SKM-1 treated with dmso at 0.1 percent for 144 hours (cell line): ENCODE measurements around the gene OR2M2.

Experiments used
- DNase-seq: peaks from one replicate; lab custom pipeline; 2025; ENCODE audit not compliant: unreplicated experiment; lab: John Stamatoyannopoulos, UW

Gene OR2M2, protein sequence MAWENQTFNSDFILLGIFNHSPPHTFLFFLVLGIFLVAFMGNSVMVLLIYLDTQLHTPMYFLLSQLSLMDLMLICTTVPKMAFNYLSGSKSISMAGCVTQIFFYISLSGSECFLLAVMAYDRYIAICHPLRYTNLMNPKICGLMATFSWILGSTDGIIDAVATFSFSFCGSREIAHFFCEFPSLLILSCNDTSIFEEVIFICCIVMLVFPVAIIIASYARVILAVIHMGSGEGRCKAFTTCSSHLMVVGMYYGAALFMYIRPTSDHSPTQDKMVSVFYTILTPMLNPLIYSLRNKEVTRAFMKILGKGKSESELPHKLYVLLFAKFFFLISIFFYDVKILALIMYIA

DNA sequence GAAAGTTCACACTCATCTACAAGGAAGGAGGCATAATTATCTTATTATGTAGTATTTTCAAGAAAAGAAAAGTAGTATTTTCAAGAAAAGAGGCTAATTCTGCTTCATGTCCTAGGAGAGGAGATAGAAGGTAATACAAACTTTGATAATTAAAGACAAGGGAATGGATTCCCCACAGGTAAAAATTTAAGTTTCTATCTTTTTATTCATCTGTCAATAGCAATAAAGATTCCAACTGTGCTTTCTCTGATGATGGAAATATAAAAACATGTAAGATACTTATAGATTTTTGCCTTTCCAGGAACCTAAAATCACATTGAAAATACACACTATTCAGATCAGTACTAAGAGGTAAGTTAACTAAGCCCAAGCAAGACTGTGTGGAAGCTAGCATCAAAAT, at the start of gene OR2M2:
TSS of gene OR2M2 (plus strand) at position 301 of the 400 bp plus-strand sequence. CDS start 5,165 bp downstream, outside the sequence.
- DNase-seq: no peak

DNA sequence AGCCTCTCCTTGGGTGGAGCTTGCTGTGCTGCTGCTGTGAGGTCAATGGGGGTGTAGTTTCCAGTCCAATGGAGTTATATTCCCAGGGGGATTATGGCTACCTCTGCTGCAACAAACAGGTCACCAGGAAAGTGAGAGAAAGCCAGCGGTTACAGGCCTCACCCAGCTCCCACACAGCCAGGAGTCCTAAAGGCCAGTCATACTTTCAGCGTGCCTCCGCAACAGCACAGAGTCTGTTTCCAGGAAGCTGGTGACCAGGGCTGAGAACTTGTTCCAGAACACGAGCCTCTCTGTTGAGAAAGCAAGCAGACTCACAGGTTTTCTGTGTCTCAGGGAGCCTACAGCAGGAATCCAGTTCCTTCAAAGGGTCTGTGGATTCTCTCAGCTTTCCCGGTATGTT, 47.0 kb upstream of the OR2M2 start:
- no peak for DNase-seq

DNA sequence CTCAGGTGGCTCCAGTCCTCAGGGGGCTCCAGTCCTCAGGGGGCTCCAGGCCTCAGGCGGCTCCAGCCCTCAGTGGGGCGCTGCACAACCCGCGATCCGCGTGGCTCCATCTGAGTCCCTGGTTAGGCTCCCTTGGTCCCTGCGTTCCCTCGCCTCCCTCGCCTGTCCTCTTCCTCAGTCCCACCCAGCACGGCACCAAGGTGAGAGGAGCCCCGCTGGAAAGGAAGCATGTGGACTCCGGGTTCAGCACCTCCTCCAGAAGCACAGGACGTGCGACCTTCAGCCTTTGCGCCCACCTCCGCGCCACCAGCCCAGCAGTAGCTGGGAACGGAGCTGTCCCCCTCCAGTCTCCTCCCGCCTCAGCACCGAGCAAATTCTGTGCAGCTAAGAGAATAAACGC, 37.8 kb upstream of the OR2M2 start:
- no peak for DNase-seq

DNA sequence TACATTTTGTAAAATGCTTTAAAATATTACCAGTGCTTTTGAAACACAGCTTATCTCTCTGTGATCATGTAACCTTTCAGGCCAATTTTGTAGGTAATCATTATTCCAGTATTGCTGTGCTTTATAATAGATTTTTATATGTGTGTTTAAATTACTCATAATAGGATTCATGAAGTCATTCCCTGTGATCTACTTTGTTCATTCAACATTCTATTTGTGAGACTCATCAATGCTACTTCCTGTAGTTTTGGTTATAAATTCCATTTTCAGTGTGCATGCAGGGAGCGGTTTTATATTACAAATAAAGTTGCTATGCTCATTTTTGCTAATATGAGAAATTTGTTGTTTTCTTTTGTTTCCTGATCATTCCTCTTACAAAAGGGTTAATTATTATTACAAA, 33.8 kb upstream of the OR2M2 start:
- no peak for DNase-seq

DNA sequence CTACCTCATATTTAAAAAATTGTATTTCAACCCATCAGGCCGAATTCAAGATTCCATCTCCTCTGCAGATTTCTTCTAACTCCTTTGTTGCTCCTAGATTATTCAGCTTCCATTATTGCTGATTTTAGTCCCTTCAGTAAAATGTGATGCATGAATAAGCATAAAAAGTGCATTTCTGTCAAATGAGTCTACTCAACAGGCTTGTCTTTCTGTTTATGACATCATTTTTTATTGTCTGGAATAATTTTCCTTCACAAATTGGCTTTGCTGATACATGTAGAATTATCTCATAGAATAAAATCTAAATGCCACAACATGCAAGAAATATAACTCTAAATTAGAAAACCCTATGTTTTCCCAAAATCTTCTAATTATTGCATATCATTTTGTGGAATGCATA, 31.3 kb upstream of the OR2M2 start:
- DNase-seq: no peak

DNA sequence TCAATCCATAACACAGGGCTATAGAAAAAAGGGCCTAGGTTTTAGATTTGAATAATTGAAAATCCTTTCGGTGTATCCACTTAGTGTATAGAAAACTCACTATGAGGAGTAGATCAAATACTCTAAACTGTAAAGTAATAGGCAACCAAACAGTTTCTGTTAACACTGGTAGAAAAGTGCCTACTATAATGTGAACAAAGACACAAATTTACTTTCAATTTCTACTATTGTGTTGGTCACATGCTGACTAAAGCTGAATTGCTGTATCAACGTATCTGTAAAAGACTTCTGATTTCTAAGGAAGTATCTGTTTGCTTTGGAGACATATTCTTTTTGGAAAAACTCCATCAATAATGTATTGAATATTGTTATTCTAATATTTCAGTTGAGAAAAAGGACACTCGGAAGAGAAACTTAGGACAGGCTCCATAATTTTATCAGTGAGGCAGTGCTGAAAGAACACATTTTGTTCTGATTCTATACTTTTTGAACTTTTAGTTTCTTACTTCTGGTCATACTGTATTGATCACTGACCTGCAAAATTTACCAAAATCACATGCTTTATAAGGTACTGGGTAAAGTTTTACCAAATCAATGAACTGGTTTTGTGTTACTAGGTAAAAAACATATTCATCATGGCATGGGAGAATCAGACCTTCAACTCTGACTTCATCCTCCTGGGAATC, 30.0 kb upstream of the OR2M2 start, which contains the start of gene OR2M5:
TSS of gene OR2M5 (plus strand) at position 636 of the 686 bp plus-strand sequence. CDS start at position 636, 0 bp downstream.
- no peak for DNase-seq

DNA sequence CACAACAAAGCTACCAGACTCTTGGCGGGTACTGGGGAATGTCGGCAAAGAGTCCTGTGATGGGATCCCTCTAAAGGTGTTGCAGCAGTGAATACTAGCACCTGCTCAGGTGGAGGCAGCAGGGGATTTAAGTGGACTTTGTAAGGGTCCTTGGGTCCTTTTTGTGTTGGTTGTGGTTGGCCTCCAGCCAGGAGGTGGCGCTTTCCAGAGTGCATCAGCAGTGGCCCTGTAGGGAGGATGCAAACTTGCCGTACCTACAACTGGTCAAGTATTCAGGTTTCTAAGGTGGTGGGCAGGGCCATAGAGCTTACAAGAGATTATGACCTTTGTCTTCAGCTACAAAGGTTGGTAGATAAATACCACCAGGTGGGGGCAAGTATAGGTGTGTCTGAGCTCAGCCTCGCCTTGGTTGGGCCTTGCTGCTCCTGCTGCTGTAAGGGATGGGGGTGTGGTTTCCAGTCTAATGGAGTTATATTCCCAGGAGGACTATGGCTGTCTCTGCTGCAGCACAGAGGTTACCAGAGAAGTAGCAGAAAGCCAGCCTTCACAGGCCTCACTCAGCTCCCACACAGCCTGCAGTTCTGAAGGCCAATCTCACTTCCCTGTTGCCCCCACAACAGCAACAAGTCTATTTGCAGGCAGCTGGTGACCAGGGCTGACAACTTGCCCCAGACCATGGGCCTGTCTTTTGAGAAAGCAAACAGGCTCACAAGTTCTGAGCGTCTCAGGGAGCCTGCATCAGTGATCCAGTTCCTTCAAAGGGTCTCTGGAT, 22.4 kb upstream of the OR2M2 start:
- DNase-seq: no peak

DNA sequence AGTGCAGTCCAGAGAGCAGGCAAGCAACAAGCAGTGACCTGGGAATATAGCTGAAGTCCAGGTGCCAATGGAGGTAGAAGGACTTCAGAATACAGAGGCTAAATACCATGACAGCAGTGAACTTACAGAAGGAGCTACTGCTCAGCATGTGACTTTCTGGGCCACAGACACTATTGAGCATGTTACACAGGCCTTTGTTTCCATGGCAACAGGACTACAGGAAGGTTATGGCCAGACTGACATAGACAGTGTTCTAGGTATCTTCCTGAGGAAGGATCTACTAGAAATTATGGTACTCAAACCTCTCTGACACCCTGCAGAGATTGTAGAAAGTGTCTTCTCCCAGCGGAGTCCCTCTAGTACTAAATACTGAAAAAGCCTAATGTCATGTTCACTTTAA, 18.7 kb upstream of the OR2M2 start:
- DNase-seq: no peak

DNA sequence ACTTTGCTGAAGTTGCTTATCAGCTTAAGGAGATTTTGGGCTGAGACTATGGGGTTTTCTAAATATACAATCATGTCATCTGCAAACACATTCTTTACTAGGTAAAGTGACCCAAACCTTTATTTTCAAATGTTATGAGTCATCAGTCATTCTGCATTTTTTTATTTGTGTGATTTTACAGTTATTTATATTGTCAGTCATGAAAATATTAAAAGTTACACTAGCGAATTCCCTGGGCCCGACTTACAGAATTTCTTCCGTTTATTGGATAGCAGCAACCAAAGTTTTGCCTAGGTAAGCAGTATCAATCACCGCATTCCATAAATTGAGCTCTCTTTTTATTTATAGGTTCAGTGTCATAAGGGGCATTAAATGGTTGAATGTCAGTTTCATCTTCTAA, 15.9 kb upstream of the OR2M2 start:
- no peak for DNase-seq

DNA sequence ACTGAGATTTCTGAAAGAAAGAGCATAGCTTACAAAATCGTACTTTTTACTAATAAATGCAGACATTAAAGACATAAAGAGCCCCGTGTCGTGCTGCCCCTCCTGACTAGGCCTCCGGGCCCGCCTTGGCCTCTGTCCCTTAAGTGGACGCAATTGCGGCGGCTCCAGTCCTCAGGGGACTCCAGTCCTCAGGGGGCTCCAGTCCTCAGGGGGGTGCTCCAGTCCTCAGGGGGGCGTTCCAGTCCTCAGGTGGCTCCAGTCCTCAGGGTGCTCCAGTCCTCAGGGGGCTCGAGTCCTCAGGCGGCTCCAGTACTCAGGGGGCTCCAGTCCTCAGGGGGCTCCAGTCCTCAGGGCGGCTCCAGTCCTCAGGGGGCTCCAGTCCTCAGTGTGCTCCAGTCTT, 10.6 kb upstream of the OR2M2 start:
- no peak for DNase-seq

DNA sequence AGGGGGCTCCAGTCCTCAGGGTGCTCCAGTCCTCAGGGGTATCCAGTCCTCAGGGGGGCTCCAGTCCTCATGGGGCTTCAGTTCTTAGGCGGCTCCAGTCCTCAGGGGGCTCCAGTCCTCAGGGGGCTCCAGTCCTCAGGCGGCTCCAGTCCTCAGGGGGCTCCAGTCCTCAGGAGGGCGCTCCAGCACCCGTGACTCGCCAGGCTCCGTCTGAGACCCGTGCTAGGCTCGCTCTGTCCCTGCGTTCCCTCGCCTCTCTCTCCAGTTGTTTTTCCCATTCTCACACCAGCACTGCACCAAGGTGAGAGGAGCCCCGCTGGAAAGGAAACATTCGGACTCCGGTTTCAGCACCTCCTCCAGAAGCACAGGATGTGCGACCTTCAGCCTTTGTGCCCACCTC, 9.4 kb upstream of the OR2M2 start:
- no peak for DNase-seq

DNA sequence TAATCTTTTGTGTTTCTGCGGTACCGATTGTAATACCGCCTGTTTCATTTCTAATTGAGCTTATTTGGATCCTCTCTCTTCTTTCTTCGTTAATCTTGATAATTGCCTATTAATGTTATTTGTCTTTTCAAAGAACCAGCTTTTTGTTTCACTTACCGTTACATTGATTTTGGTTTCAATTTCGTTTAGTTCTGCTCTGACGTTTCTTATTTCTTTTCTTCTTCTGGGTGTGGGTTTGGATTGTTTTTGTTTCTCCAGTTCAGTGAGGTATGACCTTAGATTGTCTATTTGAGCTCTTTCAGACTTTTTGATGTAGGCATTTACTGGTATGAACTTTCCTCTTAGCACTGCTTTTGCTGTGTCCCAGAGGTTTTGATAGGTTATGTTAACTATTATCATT, 9.4 kb downstream of the OR2M2 start:
- DNase-seq: no peak

DNA sequence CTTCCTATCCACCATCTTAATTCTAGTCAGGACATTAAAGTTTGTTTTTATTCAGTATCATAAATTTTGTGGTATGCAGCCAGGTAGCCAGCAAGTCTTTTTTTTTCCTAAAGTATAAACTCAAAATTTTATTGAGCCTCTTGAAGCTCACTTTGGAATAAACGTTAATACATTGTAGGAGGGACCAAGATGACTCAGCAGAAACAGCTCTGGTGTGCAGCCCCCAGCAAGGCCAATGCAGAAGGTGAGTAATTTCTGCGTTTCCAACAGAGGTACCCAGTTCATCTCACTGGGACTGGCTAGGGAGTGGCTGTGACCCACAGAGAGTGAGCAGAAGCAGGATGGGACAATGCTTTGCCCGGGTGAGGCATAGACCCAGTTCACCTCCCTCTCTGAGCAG, 12.7 kb downstream of the OR2M2 start:
- DNase-seq: no peak

DNA sequence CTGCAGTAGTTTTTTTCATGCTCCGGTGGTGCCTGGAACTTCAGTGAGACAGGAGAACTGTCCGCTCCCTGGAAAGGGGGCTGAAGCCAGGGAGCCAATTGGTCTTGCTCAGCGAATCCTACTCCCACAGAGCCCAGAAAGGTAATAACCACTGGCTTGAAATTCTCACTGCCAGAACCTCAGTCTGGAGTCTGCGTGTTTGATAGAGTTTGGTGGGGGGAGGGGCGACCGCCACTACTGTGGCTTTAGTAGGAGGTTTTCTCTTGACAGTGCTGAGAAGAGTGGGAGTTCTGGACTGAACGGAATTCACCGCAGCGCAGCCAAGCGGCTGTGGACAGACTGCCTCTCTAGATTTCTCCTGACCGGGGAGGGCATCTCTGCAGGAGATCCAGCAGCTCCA, 14.4 kb downstream of the OR2M2 start:
- no peak for DNase-seq

DNA sequence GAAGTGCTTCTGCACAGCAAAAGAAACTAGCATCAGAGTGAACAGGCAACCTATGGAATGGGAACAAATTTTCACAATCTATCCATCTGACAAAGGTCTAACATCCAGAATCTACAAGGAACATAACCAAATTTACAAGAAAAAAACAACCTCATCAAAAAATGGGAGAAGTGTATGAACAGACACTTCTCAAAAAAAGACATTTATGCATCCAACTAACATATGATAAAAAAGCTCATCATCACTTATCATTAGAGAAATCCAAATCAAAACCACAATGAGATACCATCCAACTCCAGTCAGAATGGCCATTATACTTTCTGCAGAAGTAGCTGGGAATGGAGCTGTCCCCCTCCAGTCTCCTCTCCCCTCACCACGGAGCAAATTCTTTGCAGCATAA, 19.5 kb downstream of the OR2M2 start:
- no peak for DNase-seq

DNA sequence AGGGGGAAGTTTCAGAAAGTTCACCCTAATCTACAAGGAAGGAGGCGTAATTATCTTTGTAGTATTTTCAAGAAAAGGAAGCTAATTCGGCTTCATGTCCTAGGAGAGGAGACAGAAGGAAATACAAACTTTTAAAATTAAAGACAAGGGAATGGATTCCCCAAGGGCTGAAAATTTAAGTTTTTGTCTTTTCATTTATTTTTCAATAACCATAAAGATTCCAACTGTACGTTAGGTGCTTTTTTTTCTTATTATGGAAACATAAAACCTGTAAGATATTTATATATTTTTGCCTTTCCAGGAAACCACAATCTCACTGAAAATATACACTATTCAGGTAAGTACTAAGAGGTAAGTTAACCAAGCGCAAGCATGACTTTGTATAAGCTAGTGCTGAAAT, 22.3 kb downstream of the OR2M2 start, which contains the start of gene OR2M3:
TSS of gene OR2M3 (plus strand) at position 301 of the 400 bp plus-strand sequence. CDS start 5,803 bp downstream, outside the sequence.
- DNase-seq: no peak

DNA sequence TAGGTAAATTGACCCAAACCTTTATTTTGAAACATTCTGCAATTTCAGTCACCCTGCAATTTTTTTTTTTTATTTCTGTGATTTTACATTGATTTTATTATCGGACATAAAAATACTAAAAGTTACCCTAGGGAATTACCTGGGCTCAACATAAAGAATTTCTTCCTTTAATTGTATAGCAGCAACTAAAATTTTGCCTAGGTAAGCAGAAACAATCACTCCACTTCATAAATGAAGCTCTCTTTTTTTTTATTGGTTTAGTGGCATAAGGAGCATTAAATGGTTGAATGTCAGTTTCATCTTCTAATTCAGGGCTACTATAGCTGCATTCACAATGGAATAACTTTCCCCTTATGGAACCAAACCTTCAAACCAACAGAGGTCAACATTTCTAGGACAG, 41.3 kb downstream of the OR2M2 start:
- DNase-seq: no peak

DNA sequence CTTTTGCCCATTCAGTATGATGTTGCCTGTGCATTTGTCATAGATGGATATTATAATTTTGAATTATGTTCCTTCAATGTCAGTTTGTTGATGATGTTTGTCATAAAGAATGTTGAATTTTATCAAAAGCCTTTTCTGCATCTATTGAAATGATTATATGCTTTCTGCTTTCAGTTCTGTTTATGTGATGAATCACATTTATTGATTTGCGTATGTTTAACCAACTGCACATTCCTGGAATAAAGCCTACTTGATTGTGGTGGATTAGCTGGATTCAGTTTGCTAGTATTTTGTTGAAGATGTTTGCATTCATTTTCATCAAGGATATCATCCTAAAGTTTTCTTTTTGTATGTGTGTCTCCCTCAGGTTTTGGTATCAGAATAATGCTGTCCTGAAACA, 50.9 kb downstream of the OR2M2 start:
- no peak for DNase-seq

DNA sequence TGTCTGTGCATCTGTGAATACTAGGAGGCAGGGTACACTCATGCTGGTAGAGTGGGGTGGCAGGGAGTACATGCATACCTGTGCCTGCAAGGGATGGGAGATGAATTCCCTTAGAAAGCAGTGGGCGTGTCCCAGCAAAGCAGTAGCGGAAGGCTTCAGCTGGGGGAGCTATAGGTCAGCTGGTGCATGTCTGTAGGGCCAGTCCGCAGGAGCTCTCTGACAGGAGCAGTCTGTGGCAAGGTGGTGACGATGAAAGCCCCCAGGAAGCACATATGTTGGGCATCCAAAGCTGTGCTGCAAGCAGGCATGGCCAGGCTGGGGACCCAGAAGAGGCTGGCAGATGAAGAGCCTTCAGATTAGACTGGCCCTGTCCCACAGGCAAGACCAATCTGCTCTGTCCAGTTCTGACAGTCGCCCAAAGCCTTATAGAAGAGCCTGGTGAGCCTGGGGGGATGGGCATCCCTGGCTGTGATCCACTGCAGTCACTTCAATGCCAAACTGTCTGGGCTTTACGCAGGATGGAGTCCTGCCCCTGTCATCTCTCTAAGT, 54.8 kb downstream of the OR2M2 start:
- DNase-seq: no peak
